G401 (cell line): ENCODE measurements around the gene GAN. TPM values are rescaled to one million over a fixed set of nuclear protein-coding genes. Genes with fewer than 3 reads are reported as not detected.
"Not testable (repeated sequence)": the region's sequence is repeated elsewhere in the genome, so short reads cannot be mapped to it uniquely, and the experiment has no call there.

Experiments
- DNase-seq: peaks from one replicate; pipeline ENCODE4 v3.0.0-alpha.2; 2015; ENCODE audit warnings: low spot score
- in situ Hi-C: cut with HindIII; loops from 2 replicates; pipeline ENCODE4 v1.10.0; 2016; ENCODE audit warnings: low sequenced_read_pairs, mixed read lengths
- total RNA-seq: library from RNA; depleted of rRNA; stranded (reverse); fragments of >200 nt; shearing (Covaris generic); gene quantifications from 2 replicates; pipeline ENCODE4 v1.2.3, GENCODE V29; 2014

GAN gene
- total RNA-seq, 1 experiment from 2014 or later, result 5.1 TPM

GRCh38 chr16:81410643-81411293 is 96.0 kb downstream of the GAN start:
- DNase-seq, result no peak
- in situ Hi-C loops, result no loop called here

GRCh38 chr16:81413245-81413990 is 98.7 kb downstream of the GAN start:
- in situ Hi-C loops, result no loop called here
- DNase-seq, result no peak

GRCh38 chr16:81415751-81416150 is 101.0 kb downstream of the GAN start:
- peak; percentile 34 for DNase-seq
- in situ Hi-C loops, result no loop called here

GRCh38 chr16:81416749-81417148 is 102.0 kb downstream of the GAN start:
- in situ Hi-C loops, result no loop called here

GRCh38 chr16:81417210-81417609 is 102.4 kb downstream of the GAN start:
- DNase-seq, result no peak
- in situ Hi-C loops, result no loop called here

More at GRCh38 chr16:81416749-81417148, 102.0 kb downstream of the GAN start:
- no peak for DNase-seq

- DNase-seq, result no peak
- in situ Hi-C loops, result no loop called here
Measured at GRCh38 chr16:81419806-81420205, 105.0 kb downstream of the GAN start.

GRCh38 chr16:81421126-81421525 is 106.4 kb downstream of the GAN start:
- DNase-seq, result no peak
- in situ Hi-C loops, result no loop called here

- DNase-seq, result no peak
- in situ Hi-C loops, result no loop called here
Measured at GRCh38 chr16:81421536-81421935, 106.8 kb downstream of the GAN start.

GRCh38 chr16:81422153-81422552 is 107.4 kb downstream of the GAN start:
- in situ Hi-C loops, DNase-seq: not testable (repeated sequence)

- in situ Hi-C loops, result no loop called here
- no peak for DNase-seq
Measured at GRCh38 chr16:81424771-81425170, 110.0 kb downstream of the GAN start.

- in situ Hi-C loops, result no loop called here
- no peak for DNase-seq
Measured at GRCh38 chr16:81427219-81427618, 112.5 kb downstream of the GAN start.

GRCh38 chr16:81429045-81429521 is 114.3 kb downstream of the GAN start:
- in situ Hi-C loops, result no loop called here
- peak; percentile 23 for DNase-seq

- in situ Hi-C loops, result no loop called here
- DNase-seq, result no peak
Measured at GRCh38 chr16:81431554-81432353, 117.0 kb downstream of the GAN start.

- no peak for DNase-seq
- in situ Hi-C loops, result no loop called here
Measured at GRCh38 chr16:81432937-81433557, 118.3 kb downstream of the GAN start.

- in situ Hi-C loops, result no loop called here
- DNase-seq, result no peak
Measured at GRCh38 chr16:81435103-81435502, 120.3 kb downstream of the GAN start.

GRCh38 chr16:81435567-81435966 is 120.8 kb downstream of the GAN start:
- no peak for DNase-seq
- in situ Hi-C loops, result no loop called here

- in situ Hi-C loops, result no loop called here
Measured at GRCh38 chr16:81436386-81436785, 121.6 kb downstream of the GAN start.

GRCh38 chr16:81437865-81438264 is 123.1 kb downstream of the GAN start:
- in situ Hi-C loops, result no loop called here
- DNase-seq, result no peak

More at GRCh38 chr16:81436386-81436785, 121.6 kb downstream of the GAN start:
- DNase-seq, result no peak
